Left colon (tissue), 2 donors: ENCODE data around the gene MLLT11. TPM values are rescaled to one million over a fixed set of nuclear protein-coding genes. Genes with fewer than 3 reads are reported as not detected.
"Not testable (repeated sequence)": the region's sequence is repeated elsewhere in the genome, so short reads cannot be mapped to it uniquely, and the experiment has no call there.

Source experiments
- ATAC-seq: fragments of 200-7000 bp; cut with Tn5 transposase; one replicate; pipeline ENCODE4 v1.9.1; 2020; ENCODE audit warnings: mild to moderate bottlenecking, moderate library complexity
- DNase-seq, 2 donors: peaks; one replicate each; pipeline ENCODE4 v3.0.0-alpha.2; 2020
- intact Hi-C, 2 donors: fragments of 100-400 bp; cut with DNase I in 1 of 2; cut with micrococcal nuclease in 1 of 2; formaldehyde crosslinking; loops; one replicate each; pipeline versions ENCODE4 v1.11.2 to v1.14.0; 2022; cut with DNase I, micrococcal nuclease
- total RNA-seq, 2 donors: library from RNA; stranded (reverse); fragmentation: NEBNext Ultra II Directional; extraction: Animal tissue kit (Norgen Biotek cat#: 25700); gene quantifications; one replicate each; pipeline ENCODE4 v1.2.1, GENCODE V29; 2021
- donor health status: DM: no; HTN: no; CAD: no.
- donor health status: DM: yes; HTN: yes; CAD: no.

The MLLT11 gene
- total RNA-seq, 2 donors from 2014 or later = 0.21 to 0.81 TPM

DNA sequence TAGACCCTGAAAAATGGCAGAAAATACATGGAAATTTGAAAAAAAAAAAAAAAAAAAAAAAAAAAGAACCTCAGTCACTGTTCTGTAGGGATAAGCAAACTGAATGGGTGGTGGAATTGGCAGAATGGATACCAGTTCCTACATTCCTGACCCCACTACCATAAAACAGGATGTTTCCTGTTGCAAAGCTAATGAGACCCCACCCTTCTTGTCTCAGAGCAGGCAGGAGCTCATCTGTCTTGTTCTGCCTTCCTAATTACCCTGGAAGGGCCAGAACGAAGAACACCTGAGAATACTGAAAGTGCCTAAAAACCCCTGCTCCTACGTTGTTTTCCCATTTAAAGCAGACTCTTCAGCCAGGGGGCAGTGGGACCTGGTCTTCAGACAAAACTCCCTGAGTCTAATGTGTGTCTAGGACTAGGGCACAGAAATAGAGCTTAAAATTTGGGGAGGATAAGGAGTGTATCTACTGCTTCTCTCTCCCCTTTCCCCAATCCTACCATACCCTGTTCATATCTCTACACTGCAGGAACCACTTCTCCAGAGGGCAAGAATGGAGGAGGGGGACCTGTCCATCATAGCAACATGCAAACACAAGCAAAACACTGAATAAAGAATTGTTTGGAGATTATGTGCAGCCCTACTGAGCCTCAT is 8.7 kb upstream of the MLLT11 start:
- intact Hi-C loops = no loop called here
- no peak for DNase-seq
- ATAC-seq = no peak

DNA sequence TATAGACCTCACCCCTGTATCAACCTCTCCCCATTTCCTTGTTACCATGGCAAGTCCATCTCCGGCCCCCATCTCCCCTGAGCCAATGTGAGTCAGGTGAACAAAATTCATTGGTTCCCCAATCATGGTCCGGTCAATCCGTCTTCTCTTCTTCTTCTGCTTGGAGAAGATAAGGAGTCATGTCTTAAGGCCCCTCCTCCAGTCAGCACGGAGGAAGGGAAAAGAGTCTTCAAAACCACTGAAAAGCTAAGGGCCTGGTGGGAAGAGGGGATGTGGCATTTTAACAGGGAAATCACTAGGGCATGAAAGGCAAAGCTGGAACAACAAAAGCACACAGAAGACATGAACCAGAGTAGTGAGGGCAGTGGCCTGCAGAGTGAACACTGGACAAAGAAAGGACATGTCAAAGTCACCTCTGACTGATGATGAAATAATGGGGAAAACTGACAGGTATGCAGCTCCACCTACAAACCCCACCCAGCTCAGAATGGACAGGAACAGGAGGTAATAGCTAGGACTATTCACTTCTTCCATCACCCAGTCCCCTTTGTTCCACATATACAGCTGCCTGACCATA is 5.1 kb upstream of the MLLT11 start:
- intact Hi-C loops = no loop called here
- ATAC-seq (peak; percentile 13), DNase-seq (no peak)

DNA sequence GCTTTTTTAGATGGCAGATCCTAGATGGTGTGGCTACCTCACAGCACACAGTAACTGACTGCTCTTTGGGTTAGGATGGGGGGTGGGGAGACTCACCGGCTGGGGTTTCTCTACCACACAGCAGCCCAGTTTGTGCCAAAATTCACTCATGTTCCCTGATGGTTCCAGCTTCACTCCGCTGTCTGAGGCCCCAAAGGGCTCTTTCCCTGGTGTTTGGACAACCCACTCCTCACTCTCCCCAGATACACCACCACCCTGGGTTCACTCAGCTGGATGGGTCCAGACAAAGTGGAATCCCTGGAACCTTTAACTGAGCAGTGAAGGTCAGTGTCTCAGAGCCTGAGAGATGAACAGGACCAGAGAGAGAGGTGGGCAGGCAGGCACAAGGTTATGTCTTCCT is 4.6 kb upstream of the MLLT11 start:
- intact Hi-C loops = no loop called here
- ATAC-seq (no peak), DNase-seq (no peak)

DNA sequence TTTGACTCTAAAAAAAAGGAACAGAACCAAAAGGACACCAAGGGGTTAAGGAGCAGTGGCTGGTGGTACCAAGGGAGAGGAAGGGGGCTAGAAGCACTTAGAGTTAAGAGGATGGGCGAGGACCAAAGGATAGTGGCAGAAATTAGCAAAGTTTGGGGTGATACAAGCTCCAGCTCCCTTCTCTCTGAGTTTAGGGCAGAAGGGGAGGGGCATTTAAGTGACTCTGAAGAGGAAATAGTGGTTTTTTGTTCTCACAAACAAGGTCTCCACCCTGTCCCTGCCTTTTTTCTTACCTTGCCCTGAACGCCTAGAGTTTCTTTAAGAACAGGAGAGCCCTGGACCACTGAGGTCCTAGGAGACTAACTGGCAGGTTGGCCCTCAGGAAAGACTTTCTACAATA is 4.0 kb upstream of the MLLT11 start:
- no peak for DNase-seq
- peak; percentile 16 for ATAC-seq
- intact Hi-C loops = no loop called here

DNA sequence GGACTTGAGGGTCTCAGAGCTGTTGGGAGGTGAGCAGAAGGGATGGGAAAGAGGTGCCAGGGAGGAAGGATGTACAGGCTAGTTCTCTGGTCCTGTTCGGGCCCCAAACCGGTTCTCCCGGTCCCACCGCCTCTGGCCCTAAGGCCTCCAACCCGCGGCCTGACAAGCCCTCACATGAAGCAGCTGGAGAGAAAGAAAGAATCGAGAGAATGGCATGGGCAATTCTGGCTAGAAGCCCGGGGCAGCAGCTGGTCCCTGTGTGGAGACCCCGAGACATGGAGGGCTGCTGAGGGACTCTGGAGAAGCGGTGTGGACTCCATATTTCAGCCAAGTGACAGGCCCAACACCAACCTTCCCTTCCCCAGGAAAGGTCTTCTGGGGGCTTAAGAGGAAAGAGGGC is 1.5 kb upstream of the MLLT11 start:
- DNase-seq = peak; percentile 60 to 64
- intact Hi-C loops = no loop called here

DNA sequence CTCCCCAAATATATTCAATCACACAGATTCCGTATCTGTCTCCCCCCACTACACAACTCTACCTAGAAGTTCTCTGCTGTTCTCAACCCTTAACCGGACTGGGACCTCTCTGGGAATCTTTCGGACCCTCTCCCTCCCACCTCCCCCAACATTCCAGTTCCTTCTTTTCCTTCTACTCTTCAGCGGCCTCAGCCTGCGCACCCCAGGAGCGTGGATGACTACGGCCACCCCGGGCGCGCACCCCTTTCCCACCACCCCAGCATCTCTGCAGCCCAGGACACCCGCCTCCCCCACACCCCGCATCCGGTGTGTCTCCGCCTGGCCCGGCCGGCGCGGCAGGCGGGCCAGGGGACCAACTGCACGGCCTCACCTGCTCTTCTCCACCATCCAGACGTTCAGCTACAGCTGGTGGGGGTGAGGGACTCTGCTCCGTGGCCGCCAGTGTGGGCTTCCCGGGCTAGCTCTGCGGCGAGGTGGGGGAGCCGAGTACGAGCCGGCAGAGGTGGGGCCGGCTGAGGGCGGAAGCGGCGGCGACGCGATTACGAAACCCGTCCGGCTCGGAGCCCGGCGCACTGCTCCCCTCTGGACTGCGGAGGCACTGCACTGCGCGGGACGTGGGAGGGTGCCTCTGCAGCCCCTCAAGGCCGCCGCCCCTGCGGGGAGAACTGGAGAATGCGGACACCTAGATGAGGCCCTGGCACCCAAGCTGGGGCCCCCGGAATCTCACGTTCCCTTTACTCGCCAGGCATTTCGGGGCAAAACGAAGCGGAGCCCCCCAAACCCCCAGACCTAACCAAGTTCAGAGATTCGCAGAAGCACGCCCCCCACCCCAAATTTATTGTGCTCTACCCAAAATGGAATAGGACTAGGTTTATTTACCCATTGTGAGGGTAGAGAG is 839 bp upstream of the MLLT11 start, which contains the start of gene CDC42SE1:
CDC42SE1 (minus strand) TSS at position 514 of the 898 bp plus-strand sequence. CDS start 3,892 bp downstream, outside the sequence.
- intact Hi-C loops = no loop called here
- ATAC-seq = peak; percentile 89
- peak; percentile 81 to 89 for DNase-seq

More for the DNA sequence above, 1.5 kb upstream of the MLLT11 start:
- ATAC-seq = peak; percentile 32

DNA sequence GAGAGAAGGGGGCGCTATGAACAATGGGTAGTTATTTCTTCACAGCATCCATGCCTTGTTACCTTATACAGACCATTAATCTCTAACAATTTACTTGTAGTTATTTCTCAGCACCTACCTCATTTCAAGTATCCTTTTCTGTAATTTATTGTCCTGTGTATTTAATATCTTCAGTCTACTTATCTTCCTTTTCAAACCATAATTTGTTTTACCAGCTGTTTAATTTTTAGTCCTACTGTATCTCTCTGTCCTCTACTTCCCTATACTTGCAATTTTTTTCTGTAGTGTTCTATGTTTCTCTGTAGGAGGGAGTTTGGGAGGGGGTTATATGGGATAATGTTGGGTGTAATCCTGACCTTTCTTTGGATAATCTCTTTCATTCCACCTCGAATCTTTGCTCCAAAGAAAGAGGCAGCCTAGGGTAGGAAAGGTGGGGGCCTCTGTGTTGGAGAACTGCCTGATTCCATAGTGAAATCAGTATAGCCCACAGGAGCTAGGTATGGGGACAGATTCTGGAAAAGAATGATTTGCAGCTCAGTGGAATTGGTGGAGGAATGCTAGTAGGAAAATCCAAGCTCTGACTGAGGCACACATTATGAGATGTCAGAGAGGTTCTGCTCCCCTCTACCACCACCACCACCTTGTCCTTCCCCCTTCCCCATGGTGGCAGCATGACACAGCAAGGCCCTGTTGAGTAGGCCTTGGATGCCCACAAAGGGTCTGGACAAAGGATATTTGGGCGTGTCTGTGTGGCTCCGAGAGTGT is 642 bp downstream of the MLLT11 start:
- ATAC-seq = no peak
- intact Hi-C loops = no loop called here
- DNase-seq = no peak

DNA sequence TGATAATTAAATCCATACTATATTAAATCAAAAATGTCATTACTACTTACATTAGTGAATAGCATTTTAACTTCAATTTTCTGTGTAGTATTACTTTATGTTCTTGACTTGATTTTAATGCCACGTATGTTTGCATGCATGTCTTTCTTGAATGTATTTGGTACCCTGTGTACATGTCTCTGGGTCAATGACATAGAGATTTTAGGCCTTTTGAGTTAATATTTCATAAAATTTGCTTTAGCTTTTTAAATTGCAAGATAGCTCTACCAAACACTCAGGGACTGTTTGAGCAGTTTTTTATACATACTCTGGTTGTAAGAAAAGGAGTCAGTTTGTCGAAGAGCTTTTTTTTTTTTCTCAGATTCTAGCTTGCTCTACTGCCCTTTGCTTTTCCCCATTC is 1.5 kb downstream of the MLLT11 start:
- DNase-seq (no peak), ATAC-seq (no peak)

DNA sequence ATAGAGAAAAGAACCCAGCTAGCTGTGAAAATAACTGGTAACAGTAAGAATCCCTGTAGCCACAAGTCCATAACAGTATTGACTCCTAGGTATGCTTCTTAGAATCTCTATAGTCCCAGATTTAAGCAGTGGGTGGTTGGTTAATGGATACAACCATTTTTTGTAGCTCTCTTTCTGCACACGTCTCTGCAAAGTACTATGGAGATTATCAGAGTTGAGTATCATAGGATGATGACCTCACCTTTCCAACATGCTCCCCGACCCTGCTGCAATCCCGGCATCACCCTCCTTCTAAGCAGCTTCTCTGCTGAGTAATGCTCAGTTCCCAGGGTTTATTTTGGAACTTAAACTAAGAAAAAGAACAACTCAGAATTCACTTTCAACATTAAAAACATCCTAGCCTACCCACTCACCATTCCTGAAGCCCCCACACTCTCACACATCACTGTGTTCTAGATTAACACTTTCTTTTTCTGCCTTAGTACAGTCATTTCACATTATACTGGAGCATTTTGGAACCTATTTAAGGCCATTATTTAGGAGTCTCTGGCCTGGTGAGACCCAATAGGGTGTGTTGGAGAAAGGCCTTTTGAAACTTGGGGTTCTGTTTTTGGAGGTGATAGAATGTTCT is 2.7 kb downstream of the MLLT11 start:
- no peak for ATAC-seq
- intact Hi-C loops = no loop called here
- DNase-seq = no peak

More for the DNA sequence above, 1.5 kb downstream of the MLLT11 start:
- intact Hi-C loops = no loop called here

DNA sequence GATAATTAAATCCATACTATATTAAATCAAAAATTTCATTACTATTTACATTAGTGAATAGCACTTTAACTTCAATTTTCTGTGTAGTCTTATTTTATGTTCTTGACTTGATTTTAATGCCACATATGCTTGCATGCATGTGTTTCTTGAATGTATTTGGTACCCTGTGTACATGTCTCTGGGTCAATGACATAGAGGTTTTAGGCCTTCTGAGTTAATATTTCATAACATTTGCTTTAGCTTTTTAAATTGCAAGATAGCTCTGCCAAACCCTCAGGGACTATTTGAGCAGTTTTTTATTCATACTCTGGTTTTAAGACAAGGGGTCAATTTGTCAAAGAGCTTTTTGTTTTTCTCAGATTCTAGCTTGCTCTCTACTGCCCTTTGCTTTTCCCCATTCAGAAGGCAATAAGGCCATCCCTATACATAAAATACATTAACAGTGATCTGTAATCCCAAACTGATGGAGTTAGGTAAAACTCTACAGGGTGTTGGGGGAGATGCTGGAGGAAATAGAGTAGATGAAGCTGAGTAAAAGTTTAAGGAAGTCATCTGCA is 5.0 kb downstream of the MLLT11 start:
- DNase-seq = no peak
- ATAC-seq = no peak
- intact Hi-C loops = no loop called here

DNA sequence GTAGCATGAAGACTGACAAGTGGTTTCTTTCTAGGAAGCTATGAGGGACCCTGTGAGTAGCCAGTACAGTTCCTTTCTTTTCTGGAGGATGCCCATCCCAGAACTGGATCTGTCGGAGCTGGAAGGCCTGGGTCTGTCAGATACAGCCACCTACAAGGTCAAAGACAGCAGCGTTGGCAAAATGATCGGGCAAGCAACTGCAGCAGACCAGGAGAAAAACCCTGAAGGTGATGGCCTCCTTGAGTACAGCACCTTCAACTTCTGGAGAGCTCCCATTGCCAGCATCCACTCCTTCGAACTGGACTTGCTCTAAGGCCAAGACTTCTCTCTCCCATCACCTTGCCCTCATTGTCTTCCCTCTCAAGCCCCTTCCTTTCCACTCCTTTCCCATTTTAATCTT is 7.0 kb downstream of the MLLT11 start:
- intact Hi-C loops = no loop called here
- DNase-seq (no peak), ATAC-seq (no peak)

DNA sequence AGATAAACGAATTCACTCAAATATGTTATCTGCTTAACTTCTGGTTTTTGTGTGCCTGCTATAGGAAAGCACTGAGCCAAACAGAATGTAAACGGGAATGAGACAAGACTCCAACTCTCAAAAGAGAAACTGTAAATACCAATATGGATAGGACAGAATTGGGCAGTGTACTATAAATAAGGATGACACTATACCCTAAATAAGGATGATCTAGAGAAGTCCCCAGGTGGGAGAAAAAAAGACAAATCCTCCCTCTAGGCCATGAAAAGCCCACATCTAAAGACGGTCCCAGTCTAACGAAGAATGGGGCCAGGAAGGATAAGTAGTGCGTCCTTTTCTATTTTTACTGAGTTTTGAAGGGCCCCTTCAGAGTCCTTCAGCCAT is 8.9 kb downstream of the MLLT11 start:
- no peak for ATAC-seq
- no peak for DNase-seq
- intact Hi-C loops = no loop called here

DNA sequence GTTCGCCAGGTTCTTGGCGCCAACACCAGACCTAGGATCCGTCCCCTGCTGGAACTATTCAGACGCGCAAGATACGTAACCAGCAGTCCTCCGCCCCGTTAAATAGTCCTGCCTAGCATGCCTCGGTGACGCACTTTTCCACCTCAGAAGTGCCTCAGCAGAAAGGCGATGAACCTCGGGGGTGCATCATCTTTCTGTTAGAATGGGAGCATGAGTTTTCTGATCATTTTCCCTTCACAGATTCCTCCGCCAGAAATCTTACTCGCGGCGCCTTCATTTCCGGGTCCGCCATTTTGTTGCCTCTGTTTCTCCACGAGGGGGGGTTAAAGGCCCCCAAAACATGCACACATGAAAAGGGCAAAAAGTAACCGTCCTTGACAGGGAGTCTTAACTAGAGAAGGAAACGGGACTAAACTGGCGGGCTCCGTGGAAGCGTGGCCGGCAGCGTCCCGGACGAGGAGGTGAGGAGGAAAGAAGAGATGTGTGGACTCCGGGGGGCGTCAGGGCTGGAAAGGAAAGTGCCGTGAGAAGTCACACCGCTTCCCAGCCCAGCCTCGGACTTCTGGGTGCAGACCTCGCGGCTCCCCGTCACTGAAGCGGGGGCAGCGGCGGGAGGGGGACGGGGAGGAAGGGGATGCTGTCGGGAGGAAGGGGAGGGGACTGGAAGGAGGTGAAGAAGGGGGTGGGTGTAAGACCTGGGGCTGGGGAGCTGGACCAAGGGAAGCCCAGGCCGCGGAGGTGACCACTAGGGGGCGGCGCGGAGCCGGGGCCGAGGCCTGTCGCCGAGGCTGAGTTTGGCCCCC is 10.5 kb downstream of the MLLT11 start, which contains the start of gene GABPB2:
GABPB2 (plus strand) TSS at position 288 of the 803 bp plus-strand sequence. CDS start 17,429 bp downstream, outside the sequence.
- ATAC-seq (peak; percentile 91), DNase-seq (peak; percentile 92 to 93)
- intact Hi-C loops = no loop called here

DNA sequence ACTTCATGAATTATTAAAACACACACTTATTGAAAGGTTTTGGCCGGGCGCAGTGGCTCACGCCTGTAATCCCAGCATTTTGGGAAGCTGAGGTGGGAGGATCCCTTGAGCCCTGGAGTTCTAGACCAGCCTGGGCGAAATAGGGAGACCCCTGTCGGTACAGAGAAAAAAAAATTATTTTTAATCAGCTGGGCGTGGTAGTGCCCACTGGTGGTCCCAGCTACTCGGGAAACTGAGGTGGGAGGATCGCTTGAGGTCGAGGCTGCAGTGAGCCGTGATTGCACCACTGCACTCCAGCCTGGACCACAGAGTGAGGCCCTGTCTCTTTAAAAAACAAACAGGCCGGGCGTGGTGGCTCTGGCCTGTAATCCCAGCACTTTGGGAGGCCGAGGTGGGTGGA is 12.0 kb downstream of the MLLT11 start:
- intact Hi-C loops = no loop called here
- DNase-seq (no peak), ATAC-seq (no peak)

DNA sequence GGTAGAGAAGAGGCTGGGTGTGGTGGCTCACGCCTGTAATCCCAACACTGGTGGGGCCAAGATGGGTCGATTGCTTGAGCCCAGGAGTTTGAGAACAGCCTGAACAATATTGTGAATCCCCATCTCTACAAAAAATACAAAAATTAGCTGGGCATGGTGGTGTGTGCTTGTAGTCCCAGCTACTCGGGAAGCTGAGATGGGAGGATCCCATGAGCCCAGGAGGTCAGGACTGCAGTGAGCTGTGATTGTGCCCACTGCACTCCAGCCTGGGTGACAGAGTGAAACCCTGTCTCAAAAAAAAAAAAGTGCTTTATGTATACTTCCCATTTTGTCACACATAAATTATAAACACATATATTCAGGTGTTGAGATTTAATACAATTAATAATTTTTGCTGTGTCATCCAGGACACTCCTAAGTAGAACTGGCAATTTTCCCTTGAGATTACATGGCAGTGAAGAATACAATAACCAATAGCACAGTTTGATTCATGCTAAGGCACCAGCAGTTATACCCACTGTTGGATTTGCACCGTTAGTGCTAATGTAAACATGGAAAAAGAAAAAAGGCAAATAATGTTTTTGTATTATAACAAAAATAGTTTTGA is 25.9 kb downstream of the MLLT11 start:
- intact Hi-C loops = no loop called here
- DNase-seq (no peak), ATAC-seq (no peak)

DNA sequence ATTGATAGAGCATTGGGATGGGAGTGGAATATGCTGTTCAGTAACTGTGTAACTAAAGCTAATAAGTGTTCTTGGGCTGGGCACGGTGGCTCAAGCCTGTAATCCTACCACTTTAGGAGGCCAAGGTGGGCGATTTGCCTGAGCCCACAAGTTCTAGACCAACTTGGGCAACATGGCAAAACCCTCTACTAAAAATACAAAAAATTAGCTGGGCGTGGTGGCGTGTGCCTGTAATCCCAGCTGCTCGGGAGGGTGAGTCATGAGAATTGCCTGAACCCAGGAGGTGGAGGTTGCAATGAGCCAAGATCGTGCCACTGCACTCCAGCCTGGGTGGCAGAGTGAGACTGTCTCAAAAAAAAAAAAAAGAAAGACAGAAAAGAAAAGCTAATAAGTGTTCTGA is 37.2 kb downstream of the MLLT11 start:
- intact Hi-C loops, ATAC-seq, DNase-seq: not testable (repeated sequence)

DNA sequence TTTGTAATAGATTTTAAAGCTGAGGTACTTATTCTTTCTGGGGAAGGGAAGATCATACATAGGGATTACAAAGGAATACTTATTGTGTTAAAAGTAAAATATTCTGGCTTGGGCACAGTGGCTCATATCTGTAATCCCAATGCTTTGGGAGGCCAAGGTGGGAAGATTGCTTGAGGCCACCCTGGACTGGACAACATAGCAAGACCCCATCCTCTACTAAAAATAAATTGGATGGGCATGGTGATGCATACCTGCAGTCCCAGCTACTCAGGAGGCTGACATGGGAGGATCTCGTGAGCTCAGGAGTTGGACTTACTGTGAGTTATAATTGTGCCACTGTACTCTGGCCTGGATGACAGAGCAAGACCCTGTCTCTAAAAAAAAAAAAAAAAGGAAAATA is 37.9 kb downstream of the MLLT11 start:
- intact Hi-C loops = no loop called here
- ATAC-seq (no peak), DNase-seq (no peak)
